Measurements from ENCODE around the gene GNAS-AS1. TPM values are rescaled to one million over a fixed set of nuclear protein-coding genes. Genes with fewer than 3 reads are reported as not detected.

The GNAS-AS1 gene
- 1.2 and 1.3 TPM in 2 replicates for total RNA-seq

DNA sequence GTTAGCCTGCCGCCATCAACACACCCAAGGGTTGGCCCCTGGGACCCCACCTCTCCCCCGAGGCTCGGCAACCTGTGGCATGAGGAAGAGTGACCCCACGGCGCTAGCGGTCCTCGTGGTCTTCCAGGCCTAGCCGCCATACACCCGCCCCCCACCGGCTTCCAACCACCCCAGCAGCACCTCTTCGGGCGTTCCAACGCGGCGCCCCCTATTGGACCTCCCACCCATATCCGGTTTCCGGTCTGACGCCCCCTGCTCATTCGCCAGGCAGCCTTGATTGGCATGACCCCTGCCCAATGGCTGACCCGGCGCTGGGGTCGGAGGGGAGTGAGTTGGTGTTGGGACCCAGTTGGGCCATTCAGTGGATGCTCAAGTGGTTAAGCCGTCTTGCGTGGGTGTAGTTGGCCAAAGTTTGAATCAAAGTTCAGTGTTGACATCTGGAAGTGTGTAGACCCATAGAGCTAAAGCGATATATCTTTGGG, at the start of gene GNAS-AS1:
Gene GNAS-AS1, minus strand, starts transcription at position 210 of the 482 bp plus-strand sequence.

GRCh38 chr20:58852543-58853271, 2.0 kb upstream of the GNAS-AS1 start, which contains the start of gene GNAS:
Gene GNAS (plus strand): TSS chr20:58852716.

Other genes with a start within 250 kb of the GNAS-AS1 start
- 47.1 and 52.9 TPM in 2 replicates for gene STX16, start 199.6 kb downstream of the GNAS-AS1 start, total RNA-seq
- 23.0 and 27.6 TPM in 2 replicates for gene NPEPL1, start 158.1 kb downstream of the GNAS-AS1 start, total RNA-seq
- gene GNAS, start 1.8 kb upstream of the GNAS-AS1 start, total RNA-seq = 497 and 565 TPM in 2 replicates
- 57.6 and 67.2 TPM in 2 replicates for gene NELFCD, start 130.4 kb upstream of the GNAS-AS1 start, total RNA-seq
- gene CTSZ, start 156.4 kb upstream of the GNAS-AS1 start, total RNA-seq = 136 and 168 TPM in 2 replicates
- gene TUBB1, start 168.5 kb upstream of the GNAS-AS1 start, total RNA-seq = not detected in 2 replicates
- 23.2 and 27.6 TPM in 2 replicates for gene ATP5F1E, start 181.4 kb upstream of the GNAS-AS1 start, total RNA-seq
- gene PRELID3B, start 191.9 kb upstream of the GNAS-AS1 start, total RNA-seq = 64.7 and 70.0 TPM in 2 replicates

All from smooth muscle cell of trachea (primary cell).